K562 (cell line): ENCODE measurements around the gene CMIP. TPM values are rescaled to one million over a fixed set of nuclear protein-coding genes. Genes with fewer than 3 reads are reported as not detected.
A peak's percentile ranks its signal among the peaks of the same experiment; 100 is the strongest.

Experiments used
- ATAC-seq: fragments of 200-7000 bp; cut with Tn5 transposase; 3 replicates; pipeline ENCODE4 v1.9.1; 2020; ENCODE audit warnings: moderate library complexity
- BruUV-seq: library from RNA; stranded (reverse); fragments of 400-500 nt; replicated peaks from 2 replicates; lab custom pipeline; 2021; lab: Mats Ljungman, UMichigan
- CTCF ChIA-PET: fragments of 300-600 bp; formaldehyde crosslinking; extraction: SDS; loops from one replicate; lab custom pipeline; 2021; ENCODE audit warnings: low intra/inter-chr PET ratio; lab: Yijun Ruan, JAX
- POLR2A ChIA-PET: fragments of 300-600, 350-650 bp; sonication (Branson Sonifier 250); formaldehyde crosslinking; extraction: SDS; loops from one replicate; lab custom pipeline; 2021; ENCODE audit warnings: antibody characterized with exemption, inconsistent platforms; lab: Yijun Ruan, JAX
- DNase-seq, 4 experiments: peaks; one replicate each; pipeline versions ENCODE4 v3.0.0 to v3.0.0-alpha.2; 2011 to 2018; ENCODE audit warnings: low spot score in 3 of 4, mixed read lengths in 3 of 4; ENCODE audit errors: extremely low read depth in 1 of 4
- FAIRE-seq: peaks from 2 replicates; lab custom pipeline; 2011; peaks lifted over from hg19 to GRCh38; lab: Jason Lieb, UNC
- H2AFZ ChIP-seq: 2 replicates; pipeline ENCODE4 v1.6.0; 2011; ENCODE audit warnings: low read depth, low read length, control low read depth, inconsistent platforms
- H3K27ac ChIP-seq: fragments of 200-600 bp; 3 replicates; pipeline ENCODE4 v1.8.0; 2011; ENCODE audit warnings: low read depth, mild to moderate bottlenecking, control low read depth, inconsistent platforms, low read length, moderate library complexity, mixed read lengths; ENCODE audit errors: extremely low read depth
- H3K27me3 ChIP-seq, 2 experiments: fragments of 300-600 bp in 1 of 2; 2 replicates in 1 of 2; 3 replicates in 1 of 2; pipeline versions ENCODE4 v1.6.0 to v1.8.0; 2011; ENCODE audit warnings: inconsistent platforms in 2 of 2, low read length in 2 of 2, mild to moderate bottlenecking in 1 of 2, mixed read lengths in 1 of 2, moderate library complexity in 1 of 2; ENCODE audit not compliant: control insufficient read depth in 2 of 2, insufficient read depth in 2 of 2
- H3K36me3 ChIP-seq: fragments of 300-600 bp; 3 replicates; pipeline ENCODE4 v1.8.0; 2011; ENCODE audit warnings: mild to moderate bottlenecking, low read length, inconsistent platforms; ENCODE audit not compliant: control insufficient read depth, insufficient read depth
- H3K4me1 ChIP-seq, 2 experiments: fragments of 200-600 bp in 1 of 2; replicated peaks in 1 of 2; 2 replicates in 1 of 2; 3 replicates in 1 of 2; pipeline versions ENCODE4 v1.5.1 to v1.8.0; 2011; ENCODE audit warnings: inconsistent platforms in 2 of 2, low read length in 2 of 2, mild to moderate bottlenecking in 1 of 2, mixed read lengths in 1 of 2, moderate library complexity in 1 of 2; ENCODE audit not compliant: control insufficient read depth in 2 of 2, insufficient read depth in 2 of 2
- H3K4me2 ChIP-seq: 2 replicates; pipeline ENCODE4 v1.6.1; 2011; ENCODE audit warnings: low read length, control low read depth, inconsistent platforms, mixed read lengths; ENCODE audit not compliant: insufficient read depth
- H3K4me3 ChIP-seq: fragments of 200-600 bp; sonication (generic), shearing (Covaris generic); 2 replicates; pipeline ENCODE4 v1.5.1; 2016; ENCODE audit warnings: control low read depth, inconsistent platforms
- H3K79me2 ChIP-seq: fragments of 200-600 bp; 3 replicates; pipeline ENCODE4 v1.8.0; 2011; ENCODE audit warnings: low read length, inconsistent platforms; ENCODE audit not compliant: control insufficient read depth, insufficient read depth
- H3K9ac ChIP-seq, 2 experiments: 2 replicates each; pipeline versions ENCODE4 v1.6.0 to v1.6.1; 2011; ENCODE audit warnings: low read depth in 2 of 2, low read length in 2 of 2, control low read depth in 1 of 2, inconsistent platforms in 1 of 2, mild to moderate bottlenecking in 1 of 2, mixed read lengths in 1 of 2; ENCODE audit not compliant: insufficient read depth in 1 of 2
- H3K9me1 ChIP-seq: one replicate; pipeline ENCODE4 v1.6.0; 2011; ENCODE audit warnings: inconsistent platforms, mild to moderate bottlenecking, low read length, moderate library complexity; ENCODE audit not compliant: control insufficient read depth, insufficient read depth
- H3K9me3 ChIP-seq: replicated peaks from 2 replicates; pipeline ENCODE4 v1.5.1; 2011; ENCODE audit warnings: low read depth, low read length, inconsistent platforms; ENCODE audit not compliant: control insufficient read depth, insufficient read depth
- H4K20me1 ChIP-seq: replicated peaks from 2 replicates; pipeline ENCODE4 v1.6.1; 2011; ENCODE audit warnings: low read length, inconsistent platforms, mixed read lengths; ENCODE audit not compliant: control insufficient read depth, insufficient read depth
- ETV1 ChIP-seq: fragments of 450-650 bp; conservative IDR thresholded peaks from 2 replicates; pipeline ENCODE4 v1.6.1; 2016; ENCODE audit warnings: missing genetic modification characterization, control low read depth, low read depth, missing compliant biosample characterization
- GTF2A2 ChIP-seq: IDR thresholded peaks from 2 replicates; pipeline ENCODE4 v1.6.1; 2016; ENCODE audit warnings: mild to moderate bottlenecking, missing genetic modification characterization, missing compliant biosample characterization
- MEIS2 ChIP-seq: fragments of 450-650 bp; IDR thresholded peaks from 2 replicates; pipeline ENCODE4 v1.6.1; 2014; ENCODE audit warnings: mild to moderate bottlenecking; ENCODE audit not compliant: partially characterized antibody
- STAT6 ChIP-seq: sonication (generic); formaldehyde crosslinking; IDR thresholded peaks from 2 replicates; pipeline ENCODE4 v1.8.1; 2023; ENCODE audit warnings: mild to moderate bottlenecking, missing genetic modification reagents
- U2AF1 ChIP-seq: fragments of 200-400 bp; formaldehyde crosslinking; optimal IDR thresholded peaks from 2 replicates; pipeline ENCODE3; 2017; ENCODE audit warnings: mild to moderate bottlenecking, low read depth, low read length, moderate library complexity
- ZBTB33 ChIP-seq: sonication (generic); formaldehyde crosslinking; IDR thresholded peaks from 2 replicates; pipeline ENCODE4 v1.8.1; 2023; ENCODE audit warnings: mild to moderate bottlenecking, missing genetic modification reagents
- ZNF197 ChIP-seq: fragments of 200-800 bp; sonication (Bioruptor generic); IDR thresholded peaks from 2 replicates; pipeline ENCODE4 v1.6.1; 2016; ENCODE audit warnings: low read depth, missing genetic modification characterization, missing compliant biosample characterization
- WGBS: fragments of 100-300 bp; shearing (Covaris generic); methylation state at CpG from one replicate; pipeline ENCODE4 v1.1.6; 2016; ENCODE audit warnings: low coverage, mixed read lengths; ENCODE audit not compliant: insufficient coverage; ENCODE audit errors: missing lambda C conversion rate; 5-methylcytosine and 5-hydroxymethylcytosine counted together
- in situ Hi-C: fragments of 300-500 bp; cut with MboI; formaldehyde crosslinking; loops from 4 replicates; pipeline ENCODE4 v1.15.0; 2018; ENCODE audit warnings: inconsistent platforms, mixed read lengths
- intact Hi-C: fragments of 100-400 bp; cut with micrococcal nuclease; formaldehyde crosslinking; loops from 2 replicates; pipeline ENCODE4 v1.14.2; 2022
- polyA plus RNA-seq, 8 experiments: library from polyadenylated mRNA; depleted of rRNA in 4 of 8; stranded (reverse) in 5 of 8; unstranded in 3 of 8; fragments of >200 nt; fragmentation: Nextera tagmentation in 2 of 8; fragmentation: Illumina TruSeq in 1 of 8; extraction: Ambion mirVana in 2 of 8; extraction: Trizol in 1 of 8; gene quantifications; 2 replicates each; pipeline versions ENCODE4 v1.2.1 to v1.2.3, GENCODE V29; 2011 to 2014; ENCODE audit warnings: inconsistent platforms in 1 of 8, missing spikeins in 1 of 8
- total RNA-seq, 7 experiments: library from RNA; depleted of rRNA in 6 of 7; stranded (reverse); fragments of >200 nt in 6 of 7; fragmentation: Illumina TruSeq in 2 of 7; extraction: Trizol in 2 of 7; gene quantifications; 2 replicates each; pipeline versions ENCODE4 v1.2.1 to v1.2.3, GENCODE V29; 2011 to 2021; ENCODE audit warnings: low replicate concordance in 1 of 7
- TF ChIP-seq, protein P1 (sequence below), 2 experiments: IDR thresholded peaks; 2 replicates each; pipeline ENCODE4 v1.6.1; 2012; ENCODE audit warnings: improper control_type of control experiment in 2 of 2, low read depth in 2 of 2, low read length in 2 of 2, borderline replicate concordance in 1 of 2

Gene CMIP
- total and polyA plus RNA-seq, 9 of the 15 experiments (the other 6 are each of a cell fraction or from before 2014, with no cell fraction given) = 0.94 to 82.5 (median 10.3) TPM

DNA sequence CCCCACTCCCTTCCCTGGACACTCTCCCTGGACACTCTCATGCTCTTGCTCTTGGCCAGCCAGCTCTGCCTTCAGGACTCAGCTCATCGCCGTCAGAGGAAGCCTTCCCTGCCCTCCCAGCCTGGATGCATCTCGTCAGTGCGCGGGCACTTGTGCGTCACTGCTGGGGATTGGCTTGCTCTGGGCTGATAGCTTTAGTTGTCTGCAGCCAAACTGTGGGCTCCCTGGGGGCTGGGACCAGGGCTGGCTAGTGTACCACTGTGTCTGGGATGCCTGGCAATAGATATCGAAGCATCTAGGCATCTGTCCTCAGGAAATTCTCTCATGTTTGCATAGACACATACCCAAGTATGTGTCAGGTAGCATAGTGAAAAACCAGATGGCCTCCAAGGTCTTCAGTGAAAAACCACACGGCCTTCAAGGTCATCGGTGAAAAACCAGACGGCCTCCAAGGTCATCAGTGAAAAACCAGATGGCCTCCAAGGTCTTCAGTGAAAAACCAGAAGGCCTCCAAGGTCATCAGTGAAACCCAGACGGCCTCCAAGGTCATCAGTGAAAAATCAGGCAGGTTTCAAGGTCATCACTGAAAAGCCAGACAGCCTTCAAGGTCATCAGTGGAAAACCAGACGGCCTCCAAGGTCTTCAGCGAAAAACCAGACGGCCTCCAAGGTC is 72.0 kb downstream of the CMIP start:
- ChIA-PET POLR2A (interaction anchor here (0.8 to 2.2 kb wide), 3 partner anchors 11 to 23 kb away, joined by 3 to 15 read pairs (median 6); no protein-coding TSS in a partner anchor), CTCF (no interaction called here)
- in situ Hi-C loops (no loop called here), intact Hi-C loops (no loop called here)
- peaks cover 6% of the 10 kb centered on the region; the same call in 1 of the 2 replicates for H4K20me1 ChIP-seq
- DNase-seq (no peak), ATAC-seq (no peak), FAIRE-seq (no peak)
- 89% methylated on average over 14 of the region's 14 CpGs for WGBS
- H2AFZ ChIP-seq = no peak overlapping the region
- H3K9ac ChIP-seq = peak overlapping the region in 1 of 2 experiments; percentile 53; a peak in 2 of 4 replicates
- H3K79me2 ChIP-seq = peaks cover 78% of the 10 kb centered on the region
- no peaks in the 10 kb centered on the region for H3K27me3 ChIP-seq
- peaks cover 18 to 26% of the 10 kb centered on the region in 2 experiments; a peak in 4 of 5 replicates for H3K4me1 ChIP-seq
- no peaks in the 10 kb centered on the region for H3K9me1 ChIP-seq
- no peak overlapping the region for H3K4me3 ChIP-seq
- BruUV-seq = no TSS peak
- H3K27ac ChIP-seq = peak overlapping the region; percentile 7; the same call in 2 of the 3 replicates
- H3K9me3 ChIP-seq = no peaks in the 10 kb centered on the region
- H3K36me3 ChIP-seq = peaks cover 28% of the 10 kb centered on the region; the same call in 2 of the 3 replicates
- no peak overlapping the region for H3K4me2 ChIP-seq
- TF ChIP-seq MEIS2 (no peak), STAT6 (CRISPR knock-in tag) (no peak), ZNF197 (CRISPR knock-in tag) (no peak), GTF2A2 (tag) (no peak), ZBTB33 (CRISPR knock-in tag) (peak; percentile 67), U2AF1 (no peak), ETV1 (tag) (no peak)
- TF ChIP-seq, protein P1, sequence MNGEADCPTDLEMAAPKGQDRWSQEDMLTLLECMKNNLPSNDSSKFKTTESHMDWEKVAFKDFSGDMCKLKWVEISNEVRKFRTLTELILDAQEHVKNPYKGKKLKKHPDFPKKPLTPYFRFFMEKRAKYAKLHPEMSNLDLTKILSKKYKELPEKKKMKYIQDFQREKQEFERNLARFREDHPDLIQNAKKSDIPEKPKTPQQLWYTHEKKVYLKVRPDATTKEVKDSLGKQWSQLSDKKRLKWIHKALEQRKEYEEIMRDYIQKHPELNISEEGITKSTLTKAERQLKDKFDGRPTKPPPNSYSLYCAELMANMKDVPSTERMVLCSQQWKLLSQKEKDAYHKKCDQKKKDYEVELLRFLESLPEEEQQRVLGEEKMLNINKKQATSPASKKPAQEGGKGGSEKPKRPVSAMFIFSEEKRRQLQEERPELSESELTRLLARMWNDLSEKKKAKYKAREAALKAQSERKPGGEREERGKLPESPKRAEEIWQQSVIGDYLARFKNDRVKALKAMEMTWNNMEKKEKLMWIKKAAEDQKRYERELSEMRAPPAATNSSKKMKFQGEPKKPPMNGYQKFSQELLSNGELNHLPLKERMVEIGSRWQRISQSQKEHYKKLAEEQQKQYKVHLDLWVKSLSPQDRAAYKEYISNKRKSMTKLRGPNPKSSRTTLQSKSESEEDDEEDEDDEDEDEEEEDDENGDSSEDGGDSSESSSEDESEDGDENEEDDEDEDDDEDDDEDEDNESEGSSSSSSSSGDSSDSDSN (IDR thresholded peaks at IDR 0.05; ENCODE audit: borderline replicate concordance in 1 of 2, low read depth in 2 of 2, low read length in 2 of 2) = no peak
